ENCODE measurements around the gene ZNF493.

GRCh38 chr19:21432590-21432989 lies 35.7 kb downstream of the ZNF493 start:
- TF ChIP-seq CTCF (IDR thresholded peaks at IDR 0.05; ENCODE audit: insufficient read depth, low read length, poor library complexity, severe bottlenecking) = no peak
- no peak for TF ChIP-seq EZH2phosphoT487 (conservative IDR thresholded peaks at IDR 0.05; ENCODE audit: low read length)

Measured in SU-DHL-6 (cell line).